PC-3 (cell line): Measurements from ENCODE around the gene TRIM38. TPM values are rescaled to one million over a fixed set of nuclear protein-coding genes. Genes with fewer than 3 reads are reported as not detected.

ENCODE experiments used
- ATAC-seq: fragments of 200-7000 bp; cut with Tn5 transposase; 2 replicates; pipeline ENCODE4 v1.9.1; 2020; ENCODE audit warnings: mild to moderate bottlenecking, moderate library complexity
- BruUV-seq: library from RNA; stranded (reverse); fragments of 400-500 nt; replicated peaks from 2 replicates; lab custom pipeline; 2021; lab: Mats Ljungman, UMichigan
- CTCF ChIA-PET: fragments of 300-600 bp; sonication (Branson Sonifier 250); formaldehyde crosslinking; loops from one replicate; lab custom pipeline; 2022; ENCODE audit warnings: antibody characterized with exemption; lab: Charles Lee
- POLR2A ChIA-PET: fragments of 300-600 bp; sonication (Branson Sonifier 250); formaldehyde crosslinking; loops from one replicate; lab custom pipeline; 2022; ENCODE audit warnings: antibody characterized with exemption; ENCODE audit not compliant: unreplicated experiment; lab: Charles Lee
- DNase-seq: peaks from one replicate; pipeline ENCODE4 v3.0.0-alpha.2; 2015
- H2AFZ ChIP-seq: fragments of 300-600 bp; sonication (generic); 2 replicates; pipeline ENCODE4 v1.6.0; 2016; ENCODE audit warnings: antibody characterized with exemption, low read length
- H3F3A ChIP-seq: fragments of 300-600 bp; sonication (generic); one replicate; pipeline ENCODE4 v1.6.0; 2017; ENCODE audit warnings: antibody characterized with exemption, low read length, control low read depth, mild to moderate bottlenecking; ENCODE audit not compliant: unreplicated experiment
- H3K27ac ChIP-seq: fragments of 300-600 bp; sonication (generic); 2 replicates; pipeline ENCODE4 v1.5.1; 2016; ENCODE audit warnings: mild to moderate bottlenecking, low read length
- H3K27me3 ChIP-seq: fragments of 300-600 bp; sonication (generic); 2 replicates; pipeline ENCODE4 v1.6.1; 2016; ENCODE audit warnings: low read length, mixed read lengths
- H3K36me3 ChIP-seq: fragments of 300-600 bp; sonication (generic); 2 replicates; pipeline ENCODE4 v1.6.1; 2016; ENCODE audit warnings: low read depth, mixed run types, low read length, mixed read lengths
- H3K4me1 ChIP-seq: fragments of 300-600 bp; sonication (generic); 2 replicates; pipeline ENCODE4 v1.5.1; 2016; ENCODE audit warnings: low read length; ENCODE audit not compliant: insufficient read depth
- H3K4me2 ChIP-seq: fragments of 300-600 bp; sonication (generic); 2 replicates; pipeline ENCODE4 v1.6.0; 2016; ENCODE audit warnings: low read length
- H3K4me3 ChIP-seq: fragments of 300-600 bp; sonication (generic); 2 replicates; pipeline ENCODE4 v1.5.1; 2016; ENCODE audit warnings: mild to moderate bottlenecking, low read length, mixed read lengths
- H3K79me2 ChIP-seq: fragments of 300-600 bp; sonication (generic); 2 replicates; pipeline ENCODE4 v1.6.1; 2017; ENCODE audit warnings: low read length, mixed read lengths
- H3K9ac ChIP-seq: fragments of 300-600 bp; sonication (generic); 2 replicates; pipeline ENCODE4 v1.6.0; 2016; ENCODE audit warnings: mild to moderate bottlenecking, low read length
- H3K9me2 ChIP-seq: fragments of 300-600 bp; sonication (generic); replicated peaks from 2 replicates; pipeline ENCODE4 v1.6.1; 2016; ENCODE audit warnings: mixed run types, low read length, mixed read lengths
- H3K9me3 ChIP-seq: fragments of 300-600 bp; sonication (generic); 2 replicates; pipeline ENCODE4 v1.6.1; 2016; ENCODE audit warnings: low read length, mixed read lengths
- H4K20me1 ChIP-seq: fragments of 300-600 bp; sonication (generic); 2 replicates; pipeline ENCODE4 v1.6.1; 2016; ENCODE audit warnings: low read length, mixed read lengths
- CTCF ChIP-seq: fragments of 300-600 bp; sonication (generic); conservative IDR thresholded peaks from 2 replicates; pipeline ENCODE4 v1.5.1; 2017; ENCODE audit warnings: antibody characterized with exemption, low read depth, mild to moderate bottlenecking, low read length
- EZH2 ChIP-seq: fragments of 300-600 bp; sonication (generic); IDR thresholded peaks from one replicate; pipeline ENCODE4 v1.6.1; 2017; ENCODE audit warnings: antibody characterized with exemption, mild to moderate bottlenecking, low read length; ENCODE audit not compliant: unreplicated experiment
- EZH2phosphoT487 ChIP-seq: fragments of 300-600 bp; sonication (generic); IDR thresholded peaks from 2 replicates; pipeline ENCODE4 v1.6.1; 2018; ENCODE audit warnings: mild to moderate bottlenecking, antibody characterized with exemption, low read length, borderline replicate concordance
- intact Hi-C: fragments of 100-400 bp; cut with micrococcal nuclease; formaldehyde crosslinking; loops from 2 replicates; pipeline ENCODE4 v1.9.0; 2023
- total RNA-seq: library from RNA; depleted of rRNA; stranded (reverse); fragments of >200 nt; gene quantifications from 2 replicates; pipeline ENCODE4 v1.2.3, GENCODE V29; 2014

The TRIM38 gene
- total RNA-seq, 1 experiment from 2014 or later = 5.6 TPM

GRCh38 chr6:26022737-26023136 is 60.1 kb downstream of the TRIM38 start:
- H3F3A ChIP-seq = peaks cover 21% of the 10 kb centered on the region
- BruUV-seq = no TSS peak
- CTCF ChIA-PET = interaction anchor here (1.3 kb wide), 1 partner anchor 30 kb away, joined by 4 read pairs; no protein-coding TSS in a partner anchor
- no peaks in the 10 kb centered on the region for H3K36me3 ChIP-seq
- 0 out of 2 replicates have a peak, but pooled peaks cover 3% of the 10 kb centered on the region for H4K20me1 ChIP-seq
- no peak for ATAC-seq
- H3K27me3 ChIP-seq = no peaks in the 10 kb centered on the region
- H3K4me3 ChIP-seq = peak overlapping the region; percentile 96
- no peaks in the 10 kb centered on the region for H3K79me2 ChIP-seq
- H3K27ac ChIP-seq = peak overlapping the region; percentile 90
- no peak overlapping the region for H2AFZ ChIP-seq
- no peaks in the 10 kb centered on the region for H3K9me3 ChIP-seq
- H3K9ac ChIP-seq = peak overlapping the region; percentile 84; the same call in 1 of the 2 replicates
- TF ChIP-seq CTCF (no peak), EZH2 (no peak), EZH2phosphoT487 (no peak)
- peak overlapping the region; percentile 97 for H3K4me2 ChIP-seq
- no peaks in the 10 kb centered on the region for H3K9me2 ChIP-seq
- DNase-seq = no peak
- H3K4me1 ChIP-seq = peaks cover 37% of the 10 kb centered on the region
- POLR2A ChIA-PET = interaction anchor here (0.5 to 3.4 kb wide), 7 partner anchors 9 to 516 kb away, joined by 3 to 54 read pairs (median 4); a partner anchor contains a TSS
- intact Hi-C loops = loop anchor here (5.0 kb wide), 1 partner anchor 60 kb away; the partner anchor contains the start of gene TRIM38

- H3K9ac ChIP-seq = no peak overlapping the region; the same call in 1 of the 2 replicates
- DNase-seq (no peak), ATAC-seq (no peak)
- ChIA-PET CTCF (no interaction called here), POLR2A (interaction anchor here (1.1 kb wide), 1 partner anchor 21 kb away, joined by 5 read pairs; a partner anchor contains a TSS)
- no peak overlapping the region for H2AFZ ChIP-seq
- 0 out of 2 replicates have a peak, but pooled peaks cover 3% of the 10 kb centered on the region for H4K20me1 ChIP-seq
- H3K79me2 ChIP-seq = no peaks in the 10 kb centered on the region
- BruUV-seq = no TSS peak
- H3K4me2 ChIP-seq = no peak overlapping the region
- no peaks in the 10 kb centered on the region for H3K36me3 ChIP-seq
- intact Hi-C loops = loop anchor here (5.0 kb wide), 2 partner anchors 62 to 173 kb away; partner anchors contain the start of gene TRIM38
- peaks cover 21% of the 10 kb centered on the region for H3F3A ChIP-seq
- no peaks in the 10 kb centered on the region for H3K27me3 ChIP-seq
- H3K4me3 ChIP-seq = no peak overlapping the region
- H3K4me1 ChIP-seq = peaks cover 57% of the 10 kb centered on the region
- no peaks in the 10 kb centered on the region for H3K9me2 ChIP-seq
- TF ChIP-seq CTCF = no peak
- TF ChIP-seq EZH2 = no peak
- no peak for TF ChIP-seq EZH2phosphoT487
- no peaks in the 10 kb centered on the region for H3K9me3 ChIP-seq
- H3K27ac ChIP-seq = peak overlapping the region; percentile 56
Observed at GRCh38 chr6:26024651-26025046, 62.0 kb downstream of the TRIM38 start.
